ENCODE measurements around the gene TRUB2.

TRUB2 gene

GRCh38 chr9:128260340-128260739 lies 61.9 kb downstream of the TRUB2 start:
- DNase-seq (ENCODE audit: low read depth): no peak
- in situ Hi-C loops (cut with HindIII; ENCODE audit: low sequenced_read_pairs): no loop called here
- no peak for TF ChIP-seq CTCF (IDR thresholded peaks at IDR 0.05; ENCODE audit: low read depth, low read length, missing control alignments)
- no peak overlapping the region for H3K4me3 ChIP-seq (ENCODE audit: low read depth, low read length)

- in situ Hi-C loops (cut with HindIII; ENCODE audit: low sequenced_read_pairs): no loop called here
- no peak for DNase-seq (ENCODE audit: low read depth)
- H3K4me3 ChIP-seq (ENCODE audit: low read depth, low read length): no peak overlapping the region
- TF ChIP-seq CTCF (IDR thresholded peaks at IDR 0.05; ENCODE audit: low read depth, low read length, missing control alignments): no peak
Measured at GRCh38 chr9:128259156-128259555, 63.1 kb downstream of the TRUB2 start.

GRCh38 chr9:128258326-128258725 lies 63.9 kb downstream of the TRUB2 start:
- no peak overlapping the region for H3K4me3 ChIP-seq (ENCODE audit: low read depth, low read length)
- no peak for TF ChIP-seq CTCF (IDR thresholded peaks at IDR 0.05; ENCODE audit: low read depth, low read length, missing control alignments)
- in situ Hi-C loops (cut with HindIII; ENCODE audit: low sequenced_read_pairs): no loop called here
- no peak for DNase-seq (ENCODE audit: low read depth)

GRCh38 chr9:128257907-128258306 lies 64.3 kb downstream of the TRUB2 start:
- no peak for TF ChIP-seq CTCF (IDR thresholded peaks at IDR 0.05; ENCODE audit: low read depth, low read length, missing control alignments)
- no peak overlapping the region for H3K4me3 ChIP-seq (ENCODE audit: low read depth, low read length)
- in situ Hi-C loops (cut with HindIII; ENCODE audit: low sequenced_read_pairs): no loop called here
- DNase-seq (ENCODE audit: low read depth): no peak

GRCh38 chr9:128257086-128257825 lies 65.0 kb downstream of the TRUB2 start:
- no peak for TF ChIP-seq CTCF (IDR thresholded peaks at IDR 0.05; ENCODE audit: low read depth, low read length, missing control alignments)
- in situ Hi-C loops (cut with HindIII; ENCODE audit: low sequenced_read_pairs): no loop called here
- DNase-seq (ENCODE audit: low read depth): no peak
- no peak overlapping the region for H3K4me3 ChIP-seq (ENCODE audit: low read depth, low read length)

Data from astrocyte of the cerebellum (primary cell).